Measurements from ENCODE around the gene OR6C70. TPM values are rescaled to one million over a fixed set of nuclear protein-coding genes. Genes with fewer than 3 reads are reported as not detected.
"Not testable (repeated sequence)": the region's sequence is repeated elsewhere in the genome, so short reads cannot be mapped to it uniquely, and the experiment has no call there.

The OR6C70 gene
- total and polyA plus RNA-seq, 2 donors (not counting 1 experiment from before 2014, with no cell fraction given): not detected

- H3K27ac ChIP-seq (ENCODE audit: low read length in 2 of 2); H3K9ac ChIP-seq (ENCODE audit: low read length); DNase-seq; H3K4me1 Mint-ChIP-seq; H3K4me3 Mint-ChIP-seq; H3K4me2 ChIP-seq (replicated peaks; ENCODE audit: low read depth, low read length, poor library complexity, severe bottlenecking); H3K79me2 ChIP-seq (ENCODE audit: control insufficient read depth, insufficient read depth, low read length); POLR2A ChIA-PET; H3K9me3 Mint-ChIP-seq (ENCODE audit: insufficient read depth); H3K4me1 ChIP-seq (ENCODE audit: control insufficient read depth in 2 of 2, insufficient read depth in 2 of 2, low read length in 2 of 2); H3K27me3 Mint-ChIP-seq; ATAC-seq (ENCODE audit: low read depth); H3K9me3 ChIP-seq (ENCODE audit: control extremely low read depth in 1 of 3, control insufficient read depth in 2 of 3, insufficient read depth in 1 of 3, low read length in 2 of 3); H3K4me3 ChIP-seq (ENCODE audit: control extremely low read depth in 1 of 5, extremely low read depth in 1 of 5, insufficient read depth in 1 of 5, low read depth in 2 of 5, low read length in 4 of 5); H3K27me3 ChIP-seq (replicated peaks in 1 of 4; ENCODE audit: control extremely low read depth in 1 of 4, control insufficient read depth in 3 of 4, insufficient read depth in 4 of 4, low read length in 3 of 4); H4K20me1 ChIP-seq (ENCODE audit: control insufficient read depth, insufficient read depth, low read length, poor library complexity, severe bottlenecking); H3K27ac Mint-ChIP-seq; H3K36me3 ChIP-seq (replicated peaks in 1 of 2; ENCODE audit: control extremely low read depth in 1 of 2, control insufficient read depth in 1 of 2, extremely low read depth in 1 of 2, insufficient read depth in 2 of 2, low read length in 1 of 2); H2AFZ ChIP-seq (ENCODE audit: insufficient read depth, low read depth, low read length, poor library complexity, severe bottlenecking); CTCF ChIA-PET; intact Hi-C loops (cut with micrococcal nuclease): not testable (repeated sequence)
- WGBS (ENCODE audit: insufficient coverage): 90% methylated on average over 2 of the region's 29 CpGs
These were observed 9.2 kb upstream of the OR6C70 start for GRCh38 chr12:55479136-55479535.

GRCh38 chr12:55472264-55472663, 2.3 kb upstream of the OR6C70 start:
- Mint-ChIP-seq H3K27me3 (no peaks in the 10 kb centered on the region), H3K4me3 (no peak overlapping the region), H3K4me1 (peaks cover 26% of the 10 kb centered on the region), H3K27ac (no peak overlapping the region), H3K9me3 (ENCODE audit: insufficient read depth) (no peaks in the 10 kb centered on the region)
- peaks cover 0 to 1% (median 0%) of the 10 kb centered on the region in 3 donors for H3K9me3 ChIP-seq (ENCODE audit: control extremely low read depth in 1 of 3, control insufficient read depth in 2 of 3, insufficient read depth in 1 of 3, low read length in 2 of 3)
- H3K27ac ChIP-seq (ENCODE audit: low read length in 2 of 2): no peak overlapping the region
- H3K4me3 ChIP-seq (ENCODE audit: control extremely low read depth in 1 of 5, extremely low read depth in 1 of 5, insufficient read depth in 1 of 5, low read depth in 2 of 5, low read length in 4 of 5): no peak overlapping the region
- CTCF ChIA-PET: no interaction called here
- no peaks in the 10 kb centered on the region for H3K79me2 ChIP-seq (ENCODE audit: control insufficient read depth, insufficient read depth, low read length)
- DNase-seq (no peak), ATAC-seq (ENCODE audit: low read depth) (no peak)
- peaks cover 8 to 25% of the 10 kb centered on the region in 2 donors for H3K4me1 ChIP-seq (ENCODE audit: control insufficient read depth in 2 of 2, insufficient read depth in 2 of 2, low read length in 2 of 2)
- TF ChIP-seq EZH2 (IDR thresholded peaks at IDR 0.05; ENCODE audit: borderline replicate concordance, insufficient read depth, low read depth, low read length, poor library complexity, severe bottlenecking): no peak
- no peak overlapping the region for H3K4me2 ChIP-seq (replicated peaks; ENCODE audit: low read depth, low read length, poor library complexity, severe bottlenecking)
- H2AFZ ChIP-seq (ENCODE audit: insufficient read depth, low read depth, low read length, poor library complexity, severe bottlenecking): no peak overlapping the region
- no peak overlapping the region for H3K9ac ChIP-seq (ENCODE audit: low read length)
- H3K27me3 ChIP-seq (replicated peaks in 1 of 4; ENCODE audit: control extremely low read depth in 1 of 4, control insufficient read depth in 3 of 4, insufficient read depth in 4 of 4, low read length in 3 of 4): no peaks in the 10 kb centered on the region
- H4K20me1 ChIP-seq (ENCODE audit: control insufficient read depth, insufficient read depth, low read length, poor library complexity, severe bottlenecking): no peaks in the 10 kb centered on the region
- H3K36me3 ChIP-seq (replicated peaks in 1 of 2; ENCODE audit: control extremely low read depth in 1 of 2, control insufficient read depth in 1 of 2, extremely low read depth in 1 of 2, insufficient read depth in 2 of 2, low read length in 1 of 2): no peaks in the 10 kb centered on the region
- intact Hi-C loops (cut with micrococcal nuclease): no loop called here
- WGBS (ENCODE audit: insufficient coverage): no CpG with 5 or more reads among the region's 1 CpG
- POLR2A ChIA-PET: no interaction called here
